GM03348 (cell line): ENCODE results near the gene NACC2.

Source experiments
- DNase-seq: peaks from one replicate; pipeline ENCODE4 v3.0.0; 2012; ENCODE audit warnings: low spot score

The NACC2 gene

GRCh38 chr9:136055715-136056545, 39.2 kb downstream of the NACC2 start:
- DNase-seq: no peak

- DNase-seq: peak; percentile 7
Observed at GRCh38 chr9:136054798-136055714, 40.0 kb downstream of the NACC2 start.

- DNase-seq: no peak
Observed at GRCh38 chr9:136054146-136054545, 40.9 kb downstream of the NACC2 start.

GRCh38 chr9:136053757-136054142, 41.3 kb downstream of the NACC2 start:
- no peak for DNase-seq

GRCh38 chr9:136052991-136053756, 41.9 kb downstream of the NACC2 start:
- peak; percentile 16 for DNase-seq

- DNase-seq: no peak
Observed at GRCh38 chr9:136052472-136052880, 42.6 kb downstream of the NACC2 start.

GRCh38 chr9:136051837-136052471, 43.1 kb downstream of the NACC2 start:
- DNase-seq: peak; percentile 92

GRCh38 chr9:136051453-136051836, 43.6 kb downstream of the NACC2 start:
- DNase-seq: peak; percentile 67

GRCh38 chr9:136050701-136051452, 44.2 kb downstream of the NACC2 start:
- DNase-seq: peak; percentile 31

- DNase-seq: no peak
Observed at GRCh38 chr9:136050266-136050700, 44.8 kb downstream of the NACC2 start.

GRCh38 chr9:136049491-136050265, 45.4 kb downstream of the NACC2 start:
- DNase-seq: no peak

- no peak for DNase-seq
Observed at GRCh38 chr9:136048560-136049411, 46.3 kb downstream of the NACC2 start.

GRCh38 chr9:136047775-136048559, 47.1 kb downstream of the NACC2 start:
- DNase-seq: peak; percentile 5

- DNase-seq: no peak
Observed at GRCh38 chr9:136047076-136047774, 47.9 kb downstream of the NACC2 start.

GRCh38 chr9:136046554-136046920, 48.6 kb downstream of the NACC2 start:
- no peak for DNase-seq

- DNase-seq: peak; percentile 18
Observed at GRCh38 chr9:136045595-136046553, 49.2 kb downstream of the NACC2 start.
